ENCODE measurements around the gene MYCL. TPM values are rescaled to one million over a fixed set of nuclear protein-coding genes. Genes with fewer than 3 reads are reported as not detected.
"Not testable (repeated sequence)": the region's sequence is repeated elsewhere in the genome, so short reads cannot be mapped to it uniquely, and the experiment has no call there.

MYCL gene
- total RNA-seq, 1 experiment from 2014 or later: 0.78 TPM

- Mint-ChIP-seq H3K27ac (ENCODE audit: unreplicated experiment) (no peak overlapping the region), H3K4me1 (ENCODE audit: low read depth, unreplicated experiment) (peaks cover 6% of the 10 kb centered on the region), H3K4me3 (ENCODE audit: low read depth, unreplicated experiment) (no peak overlapping the region), H3K9me3 (ENCODE audit: low read depth, unreplicated experiment) (no peaks in the 10 kb centered on the region), H3K27me3 (ENCODE audit: unreplicated experiment) (peaks cover 44% of the 10 kb centered on the region), H3K36me3 (ENCODE audit: insufficient read depth, unreplicated experiment) (no peaks in the 10 kb centered on the region)
- no TSS peak for BruUV-seq (replicated peaks)
- TF ChIP-seq CTCF (IDR thresholded peaks at IDR 0.05; ENCODE audit: unreplicated experiment): no peak
- intact Hi-C loops (cut with micrococcal nuclease; ENCODE audit: unreplicated experiment): no loop called here
- no peak for DNase-seq
- CTCF ChIA-PET: no interaction called here
These were observed 20.6 kb upstream of the MYCL start for GRCh38 chr1:39922251-39922688.

GRCh38 chr1:39919545-39919944, 17.8 kb upstream of the MYCL start:
- Mint-ChIP-seq H3K9me3 (ENCODE audit: low read depth, unreplicated experiment) (no peaks in the 10 kb centered on the region), H3K27me3 (ENCODE audit: unreplicated experiment) (peaks cover 23% of the 10 kb centered on the region), H3K4me3 (ENCODE audit: low read depth, unreplicated experiment) (no peak overlapping the region), H3K36me3 (ENCODE audit: insufficient read depth, unreplicated experiment) (no peaks in the 10 kb centered on the region), H3K4me1 (ENCODE audit: low read depth, unreplicated experiment) (no peaks in the 10 kb centered on the region), H3K27ac (ENCODE audit: unreplicated experiment) (no peak overlapping the region)
- TF ChIP-seq CTCF (IDR thresholded peaks at IDR 0.05; ENCODE audit: unreplicated experiment): peak; percentile 58
- no TSS peak for BruUV-seq (replicated peaks)
- intact Hi-C loops (cut with micrococcal nuclease; ENCODE audit: unreplicated experiment): loop anchor here (1.0 kb wide), 2 partner anchors 54 to 113 kb away; no protein-coding TSS in a partner anchor
- peak; percentile 64 for DNase-seq
- CTCF ChIA-PET: interaction anchor here (0.7 to 2.6 kb wide), 19 partner anchors 12 to 708 kb away, joined by 3 to 46 read pairs (median 5); partner anchors contain the start of genes BMP8B, MFSD2A and MYCL

- Mint-ChIP-seq H3K36me3 (ENCODE audit: insufficient read depth, unreplicated experiment) (no peaks in the 10 kb centered on the region), H3K9me3 (ENCODE audit: low read depth, unreplicated experiment) (no peaks in the 10 kb centered on the region), H3K4me3 (ENCODE audit: low read depth, unreplicated experiment) (no peak overlapping the region), H3K27ac (ENCODE audit: unreplicated experiment) (no peak overlapping the region), H3K4me1 (ENCODE audit: low read depth, unreplicated experiment) (no peaks in the 10 kb centered on the region), H3K27me3 (ENCODE audit: unreplicated experiment) (peaks cover 13% of the 10 kb centered on the region)
- BruUV-seq (replicated peaks): no TSS peak
- TF ChIP-seq CTCF (IDR thresholded peaks at IDR 0.05; ENCODE audit: unreplicated experiment): no peak
- CTCF ChIA-PET: interaction anchor here (1.0 kb wide), 2 partner anchors 16 to 115 kb away, joined by 3 to 4 read pairs; partner anchors contain the start of gene MYCL
- no peak for DNase-seq
- intact Hi-C loops (cut with micrococcal nuclease; ENCODE audit: unreplicated experiment): no loop called here
These were observed 16.1 kb upstream of the MYCL start for GRCh38 chr1:39917825-39918224.

GRCh38 chr1:39915499-39916129, 13.9 kb upstream of the MYCL start:
- Mint-ChIP-seq H3K9me3 (ENCODE audit: low read depth, unreplicated experiment) (no peaks in the 10 kb centered on the region), H3K4me1 (ENCODE audit: low read depth, unreplicated experiment) (no peaks in the 10 kb centered on the region), H3K36me3 (ENCODE audit: insufficient read depth, unreplicated experiment) (no peaks in the 10 kb centered on the region), H3K27ac (ENCODE audit: unreplicated experiment) (no peak overlapping the region), H3K27me3 (ENCODE audit: unreplicated experiment) (peaks cover 13% of the 10 kb centered on the region), H3K4me3 (ENCODE audit: low read depth, unreplicated experiment) (no peak overlapping the region)
- CTCF ChIA-PET: interaction anchor here (0.7 to 0.8 kb wide), 2 partner anchors 14 to 44 kb away, joined by 4 to 8 read pairs; partner anchors contain the start of gene MYCL
- DNase-seq: no peak
- intact Hi-C loops (cut with micrococcal nuclease; ENCODE audit: unreplicated experiment): no loop called here
- TF ChIP-seq CTCF (IDR thresholded peaks at IDR 0.05; ENCODE audit: unreplicated experiment): no peak
- BruUV-seq (replicated peaks): no TSS peak

- H3K4me3 Mint-ChIP-seq (ENCODE audit: low read depth, unreplicated experiment); DNase-seq; BruUV-seq (replicated peaks); intact Hi-C loops (cut with micrococcal nuclease; ENCODE audit: unreplicated experiment); H3K36me3 Mint-ChIP-seq (ENCODE audit: insufficient read depth, unreplicated experiment); H3K9me3 Mint-ChIP-seq (ENCODE audit: low read depth, unreplicated experiment); H3K27ac Mint-ChIP-seq (ENCODE audit: unreplicated experiment); CTCF ChIA-PET; H3K4me1 Mint-ChIP-seq (ENCODE audit: low read depth, unreplicated experiment): not testable (repeated sequence)
- peaks cover 12% of the 10 kb centered on the region for H3K27me3 Mint-ChIP-seq (ENCODE audit: unreplicated experiment)
These were observed 11.4 kb upstream of the MYCL start for GRCh38 chr1:39913136-39913535.

All from Calu3 (cell line).